Measurements from ENCODE around the gene MYH10.

Gene MYH10

GRCh38 chr17:8438441-8438840, 192.1 kb downstream of the MYH10 start:
- DNase-seq: no peak

- DNase-seq: no peak
Measured at GRCh38 chr17:8436844-8437171, 193.7 kb downstream of the MYH10 start.

- peak; percentile 5 to 65 for DNase-seq
Measured at GRCh38 chr17:8436169-8436843, 194.2 kb downstream of the MYH10 start.

- DNase-seq: peak; percentile 85 to 95
Measured at GRCh38 chr17:8435245-8436168, 195.0 kb downstream of the MYH10 start, which contains the start of gene NDEL1. Gene NDEL1 (plus strand): TSS chr17:8435884. CDS start chr17:8444272, 8,388 bp downstream.

- DNase-seq: no peak
Measured at GRCh38 chr17:8430966-8431365, 199.6 kb downstream of the MYH10 start.

- DNase-seq: no peak
Measured at GRCh38 chr17:8426802-8427201, 203.7 kb downstream of the MYH10 start.

- DNase-seq: no peak
Measured at GRCh38 chr17:8426094-8426720, 204.3 kb downstream of the MYH10 start.

Data from NCI-H526 (cell line).